ENCODE measurements around the gene EMD.

DNA sequence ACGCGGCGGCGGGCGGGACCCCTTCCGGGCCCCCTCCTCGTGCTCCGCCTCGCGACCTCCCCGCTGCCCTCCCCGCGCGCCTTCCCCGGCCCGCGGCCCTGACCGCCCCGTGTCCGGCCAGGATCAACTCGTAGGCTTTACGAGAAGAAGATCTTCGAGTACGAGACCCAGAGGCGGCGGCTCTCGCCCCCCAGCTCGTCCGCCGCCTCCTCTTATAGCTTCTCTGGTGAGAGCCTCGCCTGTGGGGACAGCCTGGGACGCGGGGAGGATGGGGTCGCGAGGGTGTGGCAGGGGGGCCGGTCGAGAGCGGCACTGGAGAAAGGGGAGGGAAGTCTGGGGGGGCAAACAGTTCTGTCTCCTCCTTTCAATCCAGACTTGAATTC, 465 bp downstream of the EMD start:
- TF ChIP-seq, protein P1, sequence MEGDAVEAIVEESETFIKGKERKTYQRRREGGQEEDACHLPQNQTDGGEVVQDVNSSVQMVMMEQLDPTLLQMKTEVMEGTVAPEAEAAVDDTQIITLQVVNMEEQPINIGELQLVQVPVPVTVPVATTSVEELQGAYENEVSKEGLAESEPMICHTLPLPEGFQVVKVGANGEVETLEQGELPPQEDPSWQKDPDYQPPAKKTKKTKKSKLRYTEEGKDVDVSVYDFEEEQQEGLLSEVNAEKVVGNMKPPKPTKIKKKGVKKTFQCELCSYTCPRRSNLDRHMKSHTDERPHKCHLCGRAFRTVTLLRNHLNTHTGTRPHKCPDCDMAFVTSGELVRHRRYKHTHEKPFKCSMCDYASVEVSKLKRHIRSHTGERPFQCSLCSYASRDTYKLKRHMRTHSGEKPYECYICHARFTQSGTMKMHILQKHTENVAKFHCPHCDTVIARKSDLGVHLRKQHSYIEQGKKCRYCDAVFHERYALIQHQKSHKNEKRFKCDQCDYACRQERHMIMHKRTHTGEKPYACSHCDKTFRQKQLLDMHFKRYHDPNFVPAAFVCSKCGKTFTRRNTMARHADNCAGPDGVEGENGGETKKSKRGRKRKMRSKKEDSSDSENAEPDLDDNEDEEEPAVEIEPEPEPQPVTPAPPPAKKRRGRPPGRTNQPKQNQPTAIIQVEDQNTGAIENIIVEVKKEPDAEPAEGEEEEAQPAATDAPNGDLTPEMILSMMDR (IDR thresholded peaks at IDR 0.05), result no peak
- TF ChIP-seq EZH2 (IDR thresholded peaks at IDR 0.05), result no peak
- no peak for TF ChIP-seq EZH2phosphoT487 (IDR thresholded peaks at IDR 0.05)

Measured in neural progenitor cell (in vitro differentiated cells).